Measurements from ENCODE around the gene ALDH1L2. TPM values are rescaled to one million over a fixed set of nuclear protein-coding genes. Genes with fewer than 3 reads are reported as not detected.

The ALDH1L2 gene
- polyA plus RNA-seq, 1 donor from 2014 or later: 0.35 TPM

DNA sequence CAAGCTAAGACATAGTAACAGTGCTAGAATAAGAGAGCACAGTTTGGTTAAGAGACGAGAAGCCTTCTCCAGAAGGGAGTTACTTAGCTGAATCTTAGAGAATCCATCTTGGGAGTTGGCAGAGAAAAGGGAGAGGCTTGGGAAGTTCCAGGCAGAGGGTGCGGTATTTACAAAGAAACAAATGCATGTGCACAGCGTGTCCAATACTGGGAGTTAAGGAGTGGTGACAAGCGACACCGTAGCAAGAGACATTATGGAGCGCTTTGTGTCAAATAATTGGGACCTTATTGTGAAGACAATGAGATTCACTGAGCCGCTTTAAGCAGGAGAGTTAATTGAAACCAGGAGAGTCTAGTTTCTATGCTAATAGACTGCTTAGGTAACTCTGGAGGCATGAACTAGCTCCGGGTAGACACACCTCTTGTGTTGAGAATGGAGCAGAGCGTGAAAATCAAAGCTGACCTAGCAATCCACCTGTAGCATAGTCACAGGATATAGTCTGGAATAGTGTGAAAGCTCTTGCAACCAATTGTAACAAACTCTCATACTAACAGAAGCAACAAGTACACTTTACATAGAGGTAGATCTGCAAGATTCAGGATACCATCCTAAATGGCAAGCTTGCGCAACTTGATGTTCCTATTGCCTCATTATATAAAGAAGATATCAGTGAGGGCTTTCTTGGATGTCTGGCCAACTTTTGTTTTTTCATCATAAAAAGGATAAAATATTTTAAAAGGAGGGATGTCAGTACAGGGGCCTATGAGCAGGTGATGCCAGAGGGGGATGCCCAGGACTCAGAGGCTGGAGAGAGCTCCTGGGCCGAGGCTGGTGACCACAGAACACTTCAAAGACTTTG is 5.3 kb downstream of the ALDH1L2 start:
- no peak overlapping the region for H2AFZ ChIP-seq (ENCODE audit: low read depth, low read length)
- peaks cover 13% of the 10 kb centered on the region for H3K27me3 ChIP-seq (ENCODE audit: insufficient read depth, low read depth, low read length)
- H3K9me2 ChIP-seq (ENCODE audit: insufficient read depth, low read length): no peaks in the 10 kb centered on the region
- H3K27ac ChIP-seq (ENCODE audit: low read length): no peak overlapping the region
- no peaks in the 10 kb centered on the region for H3K36me3 ChIP-seq (ENCODE audit: insufficient read depth, low read length)
- no peaks in the 10 kb centered on the region for H3K79me2 ChIP-seq (replicated peaks; ENCODE audit: insufficient read depth, low read length)
- H3K9me3 ChIP-seq (ENCODE audit: low read length): no peaks in the 10 kb centered on the region
- no peaks in the 10 kb centered on the region for H3F3A ChIP-seq (ENCODE audit: insufficient read depth, low read length, poor library complexity, severe bottlenecking)
- no peaks in the 10 kb centered on the region for H4K20me1 ChIP-seq (ENCODE audit: insufficient read depth)
- no peak overlapping the region for H3K9ac ChIP-seq (ENCODE audit: low read length)
- TF ChIP-seq, protein P1, sequence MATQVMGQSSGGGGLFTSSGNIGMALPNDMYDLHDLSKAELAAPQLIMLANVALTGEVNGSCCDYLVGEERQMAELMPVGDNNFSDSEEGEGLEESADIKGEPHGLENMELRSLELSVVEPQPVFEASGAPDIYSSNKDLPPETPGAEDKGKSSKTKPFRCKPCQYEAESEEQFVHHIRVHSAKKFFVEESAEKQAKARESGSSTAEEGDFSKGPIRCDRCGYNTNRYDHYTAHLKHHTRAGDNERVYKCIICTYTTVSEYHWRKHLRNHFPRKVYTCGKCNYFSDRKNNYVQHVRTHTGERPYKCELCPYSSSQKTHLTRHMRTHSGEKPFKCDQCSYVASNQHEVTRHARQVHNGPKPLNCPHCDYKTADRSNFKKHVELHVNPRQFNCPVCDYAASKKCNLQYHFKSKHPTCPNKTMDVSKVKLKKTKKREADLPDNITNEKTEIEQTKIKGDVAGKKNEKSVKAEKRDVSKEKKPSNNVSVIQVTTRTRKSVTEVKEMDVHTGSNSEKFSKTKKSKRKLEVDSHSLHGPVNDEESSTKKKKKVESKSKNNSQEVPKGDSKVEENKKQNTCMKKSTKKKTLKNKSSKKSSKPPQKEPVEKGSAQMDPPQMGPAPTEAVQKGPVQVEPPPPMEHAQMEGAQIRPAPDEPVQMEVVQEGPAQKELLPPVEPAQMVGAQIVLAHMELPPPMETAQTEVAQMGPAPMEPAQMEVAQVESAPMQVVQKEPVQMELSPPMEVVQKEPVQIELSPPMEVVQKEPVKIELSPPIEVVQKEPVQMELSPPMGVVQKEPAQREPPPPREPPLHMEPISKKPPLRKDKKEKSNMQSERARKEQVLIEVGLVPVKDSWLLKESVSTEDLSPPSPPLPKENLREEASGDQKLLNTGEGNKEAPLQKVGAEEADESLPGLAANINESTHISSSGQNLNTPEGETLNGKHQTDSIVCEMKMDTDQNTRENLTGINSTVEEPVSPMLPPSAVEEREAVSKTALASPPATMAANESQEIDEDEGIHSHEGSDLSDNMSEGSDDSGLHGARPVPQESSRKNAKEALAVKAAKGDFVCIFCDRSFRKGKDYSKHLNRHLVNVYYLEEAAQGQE (IDR thresholded peaks at IDR 0.05; ENCODE audit: borderline replicate concordance): no peak
- TF ChIP-seq RAD21 (conservative IDR thresholded peaks at IDR 0.05): no peak
- no peak for TF ChIP-seq TAF1 (IDR thresholded peaks at IDR 0.05; ENCODE audit: low read depth)
- TF ChIP-seq EP300 (conservative IDR thresholded peaks at IDR 0.05; ENCODE audit: poor library complexity, severe bottlenecking): no peak
- no peak for TF ChIP-seq SMC3 (conservative IDR thresholded peaks at IDR 0.05; ENCODE audit: poor library complexity)
- TF ChIP-seq MXI1 (conservative IDR thresholded peaks at IDR 0.05; ENCODE audit: poor library complexity, severe bottlenecking): no peak
- TF ChIP-seq, protein P2, sequence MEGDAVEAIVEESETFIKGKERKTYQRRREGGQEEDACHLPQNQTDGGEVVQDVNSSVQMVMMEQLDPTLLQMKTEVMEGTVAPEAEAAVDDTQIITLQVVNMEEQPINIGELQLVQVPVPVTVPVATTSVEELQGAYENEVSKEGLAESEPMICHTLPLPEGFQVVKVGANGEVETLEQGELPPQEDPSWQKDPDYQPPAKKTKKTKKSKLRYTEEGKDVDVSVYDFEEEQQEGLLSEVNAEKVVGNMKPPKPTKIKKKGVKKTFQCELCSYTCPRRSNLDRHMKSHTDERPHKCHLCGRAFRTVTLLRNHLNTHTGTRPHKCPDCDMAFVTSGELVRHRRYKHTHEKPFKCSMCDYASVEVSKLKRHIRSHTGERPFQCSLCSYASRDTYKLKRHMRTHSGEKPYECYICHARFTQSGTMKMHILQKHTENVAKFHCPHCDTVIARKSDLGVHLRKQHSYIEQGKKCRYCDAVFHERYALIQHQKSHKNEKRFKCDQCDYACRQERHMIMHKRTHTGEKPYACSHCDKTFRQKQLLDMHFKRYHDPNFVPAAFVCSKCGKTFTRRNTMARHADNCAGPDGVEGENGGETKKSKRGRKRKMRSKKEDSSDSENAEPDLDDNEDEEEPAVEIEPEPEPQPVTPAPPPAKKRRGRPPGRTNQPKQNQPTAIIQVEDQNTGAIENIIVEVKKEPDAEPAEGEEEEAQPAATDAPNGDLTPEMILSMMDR (IDR thresholded peaks at IDR 0.05; ENCODE audit: poor library complexity, severe bottlenecking): no peak
- TF ChIP-seq EZH2 (IDR thresholded peaks at IDR 0.05; ENCODE audit: borderline replicate concordance, insufficient read depth, low read length, poor library complexity, severe bottlenecking): no peak
- no peak for TF ChIP-seq POLR2AphosphoS5 (IDR thresholded peaks at IDR 0.05)
- H3K4me3 ChIP-seq (ENCODE audit: low read length): no peak overlapping the region
- no peak overlapping the region for H3K4me2 ChIP-seq (ENCODE audit: low read length)

DNA sequence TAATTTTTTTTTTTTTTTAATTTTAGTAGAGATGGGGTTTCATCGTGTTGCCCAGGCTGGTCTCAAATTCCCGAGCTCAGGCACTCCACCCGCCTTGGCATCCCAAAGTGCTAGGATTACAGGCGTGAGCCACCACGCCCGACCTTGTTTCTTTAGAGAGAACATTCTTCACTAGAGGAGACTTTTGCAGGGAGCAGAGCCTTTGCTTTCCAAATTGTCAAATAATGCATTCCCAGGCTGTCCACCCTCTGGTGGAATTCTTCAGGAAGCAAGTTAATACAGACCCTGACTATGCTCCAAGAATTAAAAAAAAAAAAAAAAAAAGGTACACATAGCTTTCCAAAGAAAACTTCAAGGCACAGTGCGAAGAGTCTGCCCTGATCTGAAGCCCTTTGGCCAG is 6.8 kb downstream of the ALDH1L2 start:
- Histone ChIP-seq H3K27ac (ENCODE audit: low read length) (no peak overlapping the region), H3K4me3 (ENCODE audit: low read length) (no peak overlapping the region), H3F3A (ENCODE audit: insufficient read depth, low read length, poor library complexity, severe bottlenecking) (no peaks in the 10 kb centered on the region), H2AFZ (ENCODE audit: low read depth, low read length) (no peak overlapping the region), H4K20me1 (ENCODE audit: insufficient read depth) (no peaks in the 10 kb centered on the region), H3K9me3 (ENCODE audit: low read length) (no peaks in the 10 kb centered on the region), H3K79me2 (replicated peaks; ENCODE audit: insufficient read depth, low read length) (no peaks in the 10 kb centered on the region), H3K4me2 (ENCODE audit: low read length) (no peak overlapping the region), H3K9me2 (ENCODE audit: insufficient read depth, low read length) (no peaks in the 10 kb centered on the region), H3K36me3 (ENCODE audit: insufficient read depth, low read length) (no peaks in the 10 kb centered on the region), H3K27me3 (ENCODE audit: insufficient read depth, low read depth, low read length) (no peaks in the 10 kb centered on the region), H3K9ac (ENCODE audit: low read length) (no peak overlapping the region)
- TF ChIP-seq SMC3 (conservative IDR thresholded peaks at IDR 0.05; ENCODE audit: poor library complexity) (no peak), EP300 (conservative IDR thresholded peaks at IDR 0.05; ENCODE audit: poor library complexity, severe bottlenecking) (no peak), POLR2AphosphoS5 (IDR thresholded peaks at IDR 0.05) (no peak), EZH2 (IDR thresholded peaks at IDR 0.05; ENCODE audit: borderline replicate concordance, insufficient read depth, low read length, poor library complexity, severe bottlenecking) (no peak), RAD21 (conservative IDR thresholded peaks at IDR 0.05) (no peak), MXI1 (conservative IDR thresholded peaks at IDR 0.05; ENCODE audit: poor library complexity, severe bottlenecking) (no peak), TAF1 (IDR thresholded peaks at IDR 0.05; ENCODE audit: low read depth) (no peak)
- TF ChIP-seq, protein P2 (IDR thresholded peaks at IDR 0.05; ENCODE audit: poor library complexity, severe bottlenecking): no peak
- TF ChIP-seq, protein P1 (IDR thresholded peaks at IDR 0.05; ENCODE audit: borderline replicate concordance): no peak

All from neural cell (in vitro differentiated cells).